DMS114 treated with DMSO at 0.1 percent for 48 hours (cell line): ENCODE results near the gene GLB1L.
A peak's percentile ranks its signal among the peaks of the same experiment; 100 is the strongest.
"Not testable (repeated sequence)": the region's sequence is repeated elsewhere in the genome, so short reads cannot be mapped to it uniquely, and the experiment has no call there.

Experiments used
- DNase-seq: peaks from one replicate; lab custom pipeline; 2025; ENCODE audit not compliant: unreplicated experiment; lab: John Stamatoyannopoulos, UW

Gene GLB1L

DNA sequence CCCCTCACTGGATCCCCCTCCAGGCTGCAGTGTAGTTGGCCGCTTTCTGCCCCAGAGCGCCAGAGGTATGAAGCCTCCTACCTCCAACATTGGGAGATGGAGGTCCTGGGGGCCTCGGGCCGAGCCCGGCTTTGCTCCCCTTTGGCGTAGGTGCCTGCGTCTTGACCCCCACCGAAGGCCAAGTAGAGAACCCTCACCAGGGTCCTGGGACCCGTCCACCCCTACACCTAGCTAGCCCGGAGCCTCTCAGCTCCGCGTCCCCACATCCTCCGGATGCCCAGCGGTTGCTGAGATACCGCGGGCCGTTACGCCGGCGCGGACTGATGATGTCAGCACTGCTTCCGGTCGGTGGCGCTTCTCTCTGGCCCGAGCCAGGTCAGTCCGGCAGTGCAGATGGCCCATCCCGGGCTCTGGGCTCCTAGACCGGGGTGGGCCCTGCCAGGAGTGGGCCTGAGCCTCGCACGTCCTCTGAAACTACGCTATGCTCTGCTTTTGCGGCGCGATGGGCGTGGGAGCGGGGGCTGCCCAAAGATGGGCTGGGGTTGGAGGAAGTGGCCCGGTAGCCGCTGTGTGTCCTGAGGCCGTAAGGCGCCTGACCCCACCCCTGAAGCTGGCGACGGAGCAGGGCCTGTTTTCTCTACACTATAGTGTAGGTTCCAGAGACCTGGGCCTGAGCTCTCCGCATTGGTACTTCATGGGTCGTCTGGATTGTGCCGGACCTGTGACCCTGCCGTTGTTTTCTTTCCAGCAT lies at the start of gene GLB1L, which contains the start of gene STK16:
Gene GLB1L (minus strand): TSS at position 297 of the 751 bp plus-strand sequence. CDS start 1,871 bp downstream, outside the sequence.
Gene STK16 (plus strand): TSS at position 332 of the 751 bp plus-strand sequence. CDS start 521 bp downstream, outside the sequence.
- peak; percentile 76 for DNase-seq

DNA sequence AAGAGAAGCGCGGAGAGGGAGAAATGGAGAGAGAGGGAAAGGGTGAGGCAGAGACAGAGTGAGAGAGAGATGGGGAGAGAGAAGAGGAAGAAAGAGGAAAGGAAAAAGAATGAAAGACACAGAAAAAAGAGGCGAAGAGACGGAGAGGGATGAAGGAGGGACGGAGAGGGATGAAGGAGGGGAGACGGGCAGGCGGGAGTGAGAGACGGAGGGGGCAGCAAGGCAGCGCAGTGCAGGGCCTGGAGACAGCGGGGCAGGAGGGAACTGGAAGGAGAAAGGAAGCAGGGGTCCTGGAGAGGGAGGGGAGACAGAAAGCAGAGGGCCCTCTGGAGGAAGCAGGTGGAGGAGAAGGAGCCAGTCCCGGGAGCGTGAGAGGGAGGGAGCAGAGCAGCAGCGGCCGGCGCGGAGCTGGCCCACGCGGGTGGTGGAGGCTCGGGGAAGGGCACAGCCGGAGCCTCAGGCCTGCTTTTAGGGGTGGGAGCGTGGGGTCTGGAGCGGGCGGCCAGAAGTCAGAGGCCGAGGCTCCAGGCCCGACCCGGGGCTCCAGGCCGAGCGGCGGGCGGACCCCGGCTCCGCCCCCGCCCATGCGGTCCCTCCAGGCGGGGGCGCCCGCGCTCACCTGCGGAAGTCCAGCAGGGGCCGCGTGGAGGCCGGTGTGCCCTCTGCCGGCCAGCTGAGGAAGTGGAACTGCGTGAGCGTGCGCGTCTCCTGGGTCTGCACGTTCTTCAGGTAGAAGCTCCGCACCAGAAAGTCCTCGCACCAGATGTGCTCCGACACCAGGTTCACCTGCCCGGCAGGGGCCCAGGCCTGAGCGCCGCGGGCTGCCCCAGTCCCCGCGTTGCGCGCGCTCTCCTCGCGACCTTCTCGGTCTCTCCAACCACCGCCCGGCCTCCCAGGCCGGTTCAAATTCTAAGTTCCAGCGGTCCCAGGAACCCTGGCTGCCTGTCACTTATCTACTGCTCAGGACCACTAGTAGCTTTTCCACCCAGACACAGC lies 49.4 kb upstream of the GLB1L start:
- DNase-seq = peak; percentile 60

DNA sequence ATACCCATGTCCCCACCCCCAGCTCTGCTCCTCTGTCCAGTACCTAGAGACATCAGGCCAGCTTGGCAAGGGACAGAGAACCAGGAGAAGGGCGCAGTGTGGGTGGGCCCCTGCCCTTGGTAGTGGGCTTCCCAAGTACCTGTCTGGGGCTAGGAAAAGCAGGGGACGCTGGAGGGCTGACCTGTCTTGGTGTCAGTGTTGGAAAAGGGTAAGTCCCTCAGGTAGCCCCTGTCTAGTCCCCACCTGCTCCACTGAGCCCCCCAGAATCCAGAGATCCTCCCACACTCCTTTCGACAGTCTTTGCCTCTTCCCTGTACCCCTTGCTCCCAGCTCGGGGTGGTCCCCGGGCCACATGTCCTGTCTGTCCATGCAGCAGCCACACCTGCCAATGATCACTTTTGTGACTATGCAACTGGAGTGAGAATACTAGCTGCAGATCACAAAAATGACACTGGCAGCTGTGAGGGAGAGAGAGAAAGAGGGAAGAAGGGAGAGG lies 48.5 kb upstream of the GLB1L start:
- DNase-seq = no peak

DNA sequence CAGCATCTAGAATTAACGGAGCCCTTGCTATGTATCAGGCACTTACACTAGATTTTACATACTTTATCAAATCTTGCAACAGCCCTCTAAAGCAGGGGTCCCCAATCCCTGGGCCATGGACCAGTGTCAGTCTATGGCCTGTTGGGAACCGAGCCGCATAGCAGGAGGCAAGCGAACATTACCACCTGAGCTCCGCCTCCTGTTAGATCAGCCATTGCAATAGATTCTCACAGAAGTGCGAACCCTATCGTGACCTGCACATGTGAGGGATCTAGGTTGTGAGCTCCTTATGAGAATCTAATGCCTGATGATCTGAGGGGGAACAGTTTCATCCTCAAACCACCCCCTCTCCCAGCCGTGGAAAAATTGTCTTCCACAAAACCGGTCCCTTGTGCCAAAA lies 47.4 kb upstream of the GLB1L start:
- no peak for DNase-seq

DNA sequence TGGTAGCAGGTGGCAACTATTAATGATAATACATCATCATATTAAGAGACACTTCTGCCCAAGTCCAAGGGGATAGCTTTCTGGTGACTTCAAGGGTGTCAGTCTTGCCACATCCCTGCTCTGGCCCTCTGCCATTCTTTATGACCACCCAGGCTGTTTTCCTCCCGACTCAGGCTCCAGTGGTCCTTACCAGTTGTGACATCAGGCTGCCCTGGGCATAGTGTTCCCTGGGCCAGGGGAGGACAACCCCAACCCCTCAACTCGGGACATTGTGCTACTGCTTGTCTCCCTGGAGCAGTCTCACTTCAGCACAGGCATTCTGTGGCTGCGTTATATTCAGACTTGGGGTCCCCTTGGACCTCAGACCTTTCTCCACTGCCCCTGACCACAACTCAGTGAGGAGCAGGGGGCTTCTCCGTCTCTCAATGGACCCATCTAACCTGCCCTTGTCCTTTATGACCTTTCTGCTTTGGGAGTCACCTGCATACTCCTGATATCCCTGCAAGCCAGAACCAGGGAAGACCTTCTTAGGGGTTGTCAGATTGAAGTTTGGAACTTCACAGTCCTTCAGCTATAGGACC lies 46.8 kb upstream of the GLB1L start:
- DNase-seq = no peak

DNA sequence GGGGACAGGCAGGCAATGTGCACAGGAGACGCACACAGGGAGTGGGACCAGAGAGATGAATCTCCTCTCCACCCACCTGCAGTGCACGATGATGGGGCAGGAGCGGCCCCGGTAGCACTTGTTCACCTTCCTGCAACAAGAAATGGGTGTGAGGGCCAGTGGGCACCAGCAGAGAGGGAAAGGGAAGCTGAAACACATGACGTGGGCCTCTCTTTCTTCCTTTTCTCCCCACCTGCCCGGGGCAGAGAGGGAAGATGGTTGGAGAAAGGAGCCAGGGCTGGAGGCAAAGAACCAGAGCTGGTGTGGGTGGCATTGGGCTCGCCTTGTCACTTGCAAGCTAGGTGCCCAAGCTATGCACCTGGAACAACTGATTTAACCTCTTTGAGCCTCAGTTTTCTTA lies 46.1 kb upstream of the GLB1L start:
- DNase-seq = no peak

DNA sequence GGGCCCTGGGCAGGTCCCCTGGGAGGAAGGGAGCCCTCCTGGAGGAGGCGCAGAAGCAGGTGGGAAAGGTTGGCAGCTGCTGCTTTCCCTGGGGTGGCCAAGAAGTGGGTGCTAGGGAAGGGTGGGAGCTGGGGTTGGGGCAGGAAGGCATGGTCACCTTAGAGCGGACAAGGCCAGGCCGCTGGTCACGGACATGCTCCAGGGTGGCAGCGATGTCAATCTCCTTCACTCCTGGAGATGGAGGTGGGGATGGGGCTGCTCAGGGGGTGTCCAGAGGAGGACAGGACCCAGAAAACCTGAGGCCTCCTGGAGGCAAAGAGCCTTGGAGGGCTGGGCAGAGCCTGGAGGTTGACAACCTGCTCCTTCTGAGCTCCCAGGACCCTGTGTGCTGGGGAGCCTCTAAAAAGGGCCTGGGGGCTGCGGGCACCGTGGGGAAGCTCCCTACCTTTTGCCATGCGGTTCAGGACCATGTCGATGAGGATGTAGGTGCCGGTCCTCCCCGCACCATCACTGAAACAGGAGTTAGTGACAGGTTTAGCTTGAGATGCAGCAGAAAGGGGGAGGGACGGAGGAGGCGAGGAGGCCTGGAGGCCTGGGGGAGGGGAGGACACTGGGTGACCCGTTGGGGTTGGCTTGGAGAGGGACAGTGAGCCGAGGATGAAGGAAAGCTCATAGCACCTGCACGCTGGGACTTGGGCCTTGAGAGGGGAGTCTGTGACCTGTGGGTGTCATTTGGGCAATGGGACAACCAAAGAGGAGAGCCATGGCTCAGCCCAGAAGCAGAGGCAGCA lies 45.3 kb upstream of the GLB1L start:
- DNase-seq = no peak

DNA sequence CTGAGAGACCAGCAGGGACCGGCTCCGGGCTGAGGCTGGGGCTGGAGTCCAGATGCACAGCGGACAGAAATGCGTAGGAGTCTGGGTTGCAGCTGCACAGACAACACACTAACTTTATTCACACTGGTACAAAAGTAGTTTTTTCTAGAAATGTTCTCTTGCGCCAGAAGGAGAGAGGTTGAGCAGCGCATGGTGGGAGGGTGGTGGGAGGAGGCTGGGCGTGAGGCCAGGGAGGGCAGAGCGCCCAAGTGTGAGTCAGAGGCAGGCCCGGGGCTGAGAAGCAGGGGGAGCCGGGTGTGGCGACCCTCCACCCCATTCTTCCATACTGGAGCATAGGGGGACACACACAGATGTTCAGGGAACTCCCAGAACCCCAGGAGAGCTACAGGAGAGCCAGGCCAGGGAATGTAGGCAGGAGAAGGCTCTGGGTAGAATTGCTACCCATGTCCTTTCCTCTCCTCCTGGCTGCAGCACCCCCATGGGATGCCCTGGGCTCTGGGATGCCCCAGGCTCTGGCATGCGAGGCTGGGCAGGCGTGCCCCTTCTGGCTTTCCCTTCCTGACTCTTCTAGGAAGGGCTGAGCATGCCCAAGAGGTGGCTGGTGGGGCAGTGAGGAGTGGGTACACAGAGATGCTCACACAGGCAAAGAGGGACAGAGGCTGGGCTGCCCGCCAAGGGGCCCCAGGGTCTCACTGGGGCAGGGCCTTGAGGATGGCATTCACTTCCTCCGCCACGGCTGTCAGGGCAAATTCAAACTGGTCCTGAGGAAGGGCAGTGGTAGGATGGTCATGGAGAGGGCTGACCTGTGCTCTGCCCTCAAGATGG lies 44.5 kb upstream of the GLB1L start:
- no peak for DNase-seq

DNA sequence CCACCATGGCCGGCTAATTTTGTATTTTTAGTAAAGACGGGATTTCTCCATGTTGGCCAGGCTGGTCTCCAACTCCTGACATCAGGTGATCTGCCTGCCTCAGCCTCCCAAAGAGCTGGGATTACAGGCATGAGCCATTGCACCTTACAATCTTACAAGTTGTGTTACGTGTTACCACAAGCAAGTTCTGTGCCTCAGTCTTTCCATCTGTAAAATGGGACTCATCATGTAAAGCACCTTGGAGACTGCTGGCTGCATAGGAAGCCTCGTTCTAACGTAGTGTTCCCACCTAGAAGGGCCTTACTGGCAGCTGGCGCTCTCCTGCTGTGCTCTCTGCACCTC lies 43.9 kb upstream of the GLB1L start:
- DNase-seq = no peak

DNA sequence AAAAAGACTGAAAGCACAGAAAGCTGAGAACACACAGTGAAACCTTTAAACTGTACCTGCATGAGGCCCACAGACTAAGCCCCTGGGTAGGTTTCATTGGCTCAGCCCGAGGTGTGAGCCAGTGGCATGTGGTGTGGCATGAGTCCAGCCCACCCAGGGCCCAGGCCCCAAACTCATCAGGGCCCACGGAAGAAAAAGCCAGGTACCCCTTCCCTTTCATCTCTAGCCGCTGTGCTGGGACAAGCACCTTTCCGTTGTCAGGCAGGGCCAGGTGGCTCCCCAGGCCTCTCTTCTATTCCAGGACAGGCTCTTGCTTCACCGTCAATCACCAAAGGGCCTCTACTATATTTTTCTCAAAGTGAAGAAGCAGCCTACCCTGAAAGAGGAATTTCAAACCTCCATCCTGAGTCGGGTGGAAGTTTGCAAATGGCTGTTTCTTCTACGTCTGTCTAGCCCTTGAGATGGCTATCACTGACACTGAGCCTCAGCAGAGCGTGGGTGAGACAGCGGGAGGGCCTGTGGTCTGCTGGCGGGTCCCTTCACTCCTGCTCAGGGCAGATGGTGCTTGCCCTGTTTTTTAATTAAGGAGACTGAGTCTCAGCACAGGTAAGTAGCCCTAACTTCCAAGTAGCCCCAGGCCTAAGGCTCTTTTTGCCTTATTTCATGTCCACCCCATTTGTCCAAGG lies 42.5 kb upstream of the GLB1L start:
- DNase-seq = no peak

DNA sequence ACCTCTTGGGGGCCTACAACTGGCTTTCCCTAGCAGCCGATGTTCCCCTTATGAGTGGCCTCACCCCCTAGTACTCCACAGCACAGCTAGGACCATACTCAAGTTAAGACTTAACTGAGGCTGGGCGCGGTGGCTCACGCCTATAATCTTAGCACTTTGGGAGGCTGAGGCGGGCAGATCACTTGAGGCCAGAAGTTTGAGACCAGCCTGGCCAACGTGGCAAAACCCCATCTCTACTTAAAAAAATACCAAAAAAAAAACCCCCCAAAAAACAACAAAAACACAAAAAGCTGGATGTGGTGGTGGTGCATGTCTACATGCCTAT lies 41.8 kb upstream of the GLB1L start:
- not testable (repeated sequence) for DNase-seq

DNA sequence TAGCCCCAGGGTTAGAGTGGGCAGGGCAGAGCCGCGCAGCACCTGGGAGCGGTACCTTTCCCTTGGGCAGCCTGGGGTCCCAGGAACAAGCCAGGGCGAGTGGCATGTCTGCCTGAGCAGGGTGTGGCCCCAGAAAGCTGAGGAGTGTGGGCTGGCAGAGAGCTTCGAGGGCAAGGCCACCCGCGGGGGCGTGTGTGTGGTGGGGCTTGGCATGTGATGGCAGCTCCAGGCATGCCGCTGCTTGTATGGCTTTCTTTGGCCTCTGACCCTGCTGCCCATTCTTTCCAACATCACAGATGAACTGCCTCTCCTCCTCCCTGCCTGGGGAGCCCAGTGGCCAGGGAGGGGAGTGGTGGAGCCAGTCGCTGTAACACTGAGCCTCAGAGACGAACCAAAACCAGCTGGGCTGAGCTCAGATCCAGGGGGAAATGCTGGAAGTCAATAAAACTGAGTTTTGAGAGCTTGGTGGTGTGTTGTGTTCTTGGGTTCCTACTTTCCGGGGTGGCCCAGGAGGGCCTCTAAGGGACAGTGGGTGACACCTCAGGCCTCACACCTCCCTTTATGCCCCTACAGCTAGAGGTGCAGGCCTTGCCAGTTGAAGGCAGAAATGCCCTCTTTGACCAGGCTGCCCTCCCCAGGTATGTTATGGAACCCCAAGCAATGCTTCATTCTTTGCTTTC lies 41.3 kb upstream of the GLB1L start:
- no peak for DNase-seq

DNA sequence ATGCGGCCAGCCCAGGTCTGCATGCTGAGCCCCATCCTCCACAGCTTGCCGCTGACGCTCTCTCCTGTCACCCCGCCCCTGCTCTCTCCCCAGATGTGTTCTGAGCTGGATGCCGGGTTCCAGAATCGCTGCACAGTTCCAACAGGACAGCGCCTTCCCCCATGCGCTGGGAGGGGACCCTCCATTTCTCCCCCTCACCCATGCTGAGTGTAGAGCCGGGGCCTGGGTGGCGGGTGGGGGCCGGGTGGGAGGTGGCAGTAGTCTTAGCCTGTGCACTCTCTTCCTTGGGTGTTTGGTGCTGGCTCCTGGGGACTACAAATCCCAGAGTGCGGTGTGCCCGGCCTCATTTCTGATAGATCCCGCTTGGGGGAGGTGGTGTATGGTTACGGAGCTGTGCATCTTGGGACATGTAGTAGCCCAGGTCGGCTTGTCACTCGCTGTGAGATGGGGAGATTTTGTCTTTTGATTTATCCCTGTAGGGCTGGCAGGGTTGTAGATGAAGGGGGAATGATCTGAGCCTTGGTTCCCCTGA lies 40.7 kb upstream of the GLB1L start:
- DNase-seq = peak; percentile 28

DNA sequence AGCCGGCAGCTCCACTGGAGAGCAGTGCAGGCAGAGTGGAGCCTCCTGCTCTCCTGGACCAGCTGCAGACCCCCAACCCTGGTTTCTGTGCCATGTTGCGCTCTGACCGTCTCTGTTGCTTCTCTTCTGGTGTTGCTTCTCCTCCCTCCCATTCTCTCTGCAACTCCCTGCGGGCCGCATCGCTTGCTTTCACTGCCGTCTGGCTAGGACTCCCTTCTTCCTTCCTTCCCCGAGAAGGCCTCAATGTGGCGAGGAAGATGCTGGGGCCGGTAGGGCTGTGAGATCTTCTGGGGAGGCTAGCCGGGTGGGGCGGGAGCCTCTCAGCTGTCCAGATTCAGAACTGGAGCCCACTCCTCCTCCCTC lies 40.1 kb upstream of the GLB1L start:
- DNase-seq = no peak

DNA sequence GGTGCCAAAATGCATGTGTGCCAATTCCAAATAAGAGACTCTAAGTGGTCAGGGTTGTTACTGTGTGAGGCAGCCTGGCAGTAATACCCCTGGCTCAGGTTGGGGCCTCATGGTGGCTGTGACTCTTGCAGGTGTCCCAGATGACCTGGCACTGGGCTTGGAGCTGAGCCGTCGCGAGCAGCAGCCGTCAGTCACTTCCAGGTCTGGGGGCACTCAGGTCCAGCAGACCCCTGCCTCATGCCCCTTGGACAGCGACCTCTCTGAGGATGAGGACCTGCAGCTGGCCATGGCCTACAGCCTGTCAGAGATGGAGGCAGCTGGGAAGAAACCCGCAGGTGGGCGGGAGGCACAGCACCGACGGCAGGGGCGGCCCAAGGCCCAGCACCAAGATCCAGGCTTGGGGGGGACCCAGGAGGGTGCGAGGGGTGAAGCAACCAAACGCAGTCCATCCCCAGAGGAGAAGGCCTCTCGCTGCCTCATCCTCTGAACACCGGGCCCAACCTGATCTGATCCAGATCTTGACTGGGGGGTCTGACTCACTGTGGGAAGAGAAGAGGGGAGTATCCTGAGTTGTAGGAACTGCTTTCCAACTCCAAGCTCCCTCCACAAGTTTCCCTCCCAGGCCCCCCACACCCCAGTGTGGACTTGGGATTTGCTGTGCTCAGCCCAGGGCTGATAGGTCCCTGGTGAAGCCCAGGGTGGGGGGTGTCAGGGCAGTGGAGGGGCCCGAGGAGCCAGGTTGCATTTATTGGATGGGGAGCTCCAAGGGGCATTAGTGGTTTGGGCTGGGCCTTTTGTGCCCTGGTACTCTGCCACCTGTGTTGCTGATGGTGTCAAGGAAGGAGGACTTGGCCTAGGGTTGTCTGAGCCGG lies 39.5 kb upstream of the GLB1L start:
- no peak for DNase-seq

DNA sequence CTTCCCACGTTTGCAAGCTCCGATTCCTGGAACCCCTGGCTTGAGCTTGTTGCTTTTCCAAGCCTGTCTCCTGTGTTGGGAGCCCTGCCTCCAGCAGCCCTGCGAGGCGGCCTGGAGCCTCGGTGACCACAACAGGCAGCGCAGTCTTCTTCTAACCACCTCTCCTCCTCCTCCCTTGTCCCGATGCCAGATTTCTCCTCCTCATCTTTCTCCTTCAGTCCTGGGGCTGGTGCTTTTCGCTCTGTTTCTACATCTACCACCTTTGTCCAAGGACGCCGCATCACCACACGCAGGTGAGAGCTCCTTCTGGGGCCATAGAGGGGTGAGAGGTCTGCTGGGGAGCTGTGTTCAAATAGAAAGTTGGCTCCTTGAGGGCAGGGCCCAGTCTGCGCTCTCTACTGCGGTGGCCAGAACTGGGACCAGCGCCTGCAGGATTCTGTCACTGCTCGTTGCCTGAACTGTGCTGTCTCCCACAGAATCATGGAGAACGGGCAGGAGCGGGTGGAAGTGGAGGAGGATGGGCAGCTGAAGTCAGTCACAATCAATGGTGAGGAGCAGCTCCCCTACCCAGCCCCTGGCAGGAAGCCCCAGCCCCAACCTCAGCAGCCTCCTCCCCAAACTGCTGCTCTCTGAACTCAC lies 37.8 kb upstream of the GLB1L start:
- DNase-seq = no peak

DNA sequence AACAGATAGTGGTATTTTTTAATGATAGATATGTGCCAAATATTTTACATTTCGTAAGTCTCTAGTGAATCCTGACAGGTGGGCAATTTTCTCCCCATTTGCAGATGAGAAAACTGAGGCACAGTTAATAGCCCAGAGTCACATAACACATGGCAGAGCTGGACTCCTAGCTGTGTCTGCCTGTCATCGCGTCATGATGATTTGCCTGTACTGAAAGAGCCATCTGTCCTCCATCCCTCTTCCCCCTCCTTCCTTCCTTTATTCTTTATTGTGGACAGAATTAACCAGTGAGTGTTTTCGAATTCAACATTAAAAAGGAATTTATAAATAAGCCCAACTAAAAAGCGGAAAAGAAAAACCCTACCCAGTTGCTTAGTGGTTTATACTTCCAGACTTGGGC lies 37.1 kb upstream of the GLB1L start:
- no peak for DNase-seq
